Kidney epithelial cell (primary cell): ENCODE measurements around the gene RHOC. TPM values are rescaled to one million over a fixed set of nuclear protein-coding genes. Genes with fewer than 3 reads are reported as not detected.

ENCODE experiments used
- DNase-seq: peaks from one replicate; pipeline ENCODE4 v3.0.0-alpha.2; 2010; ENCODE audit warnings: low read depth
- H3K27me3 ChIP-seq: 2 replicates; pipeline ENCODE4 v1.6.0; 2011; ENCODE audit warnings: low read length; ENCODE audit not compliant: control insufficient read depth, insufficient read depth
- H3K36me3 ChIP-seq: 2 replicates; pipeline ENCODE4 v1.5.1; 2011; ENCODE audit warnings: low read length; ENCODE audit not compliant: control insufficient read depth, insufficient read depth
- H3K4me3 ChIP-seq: 2 replicates; pipeline ENCODE4 v1.5.1; 2011; ENCODE audit warnings: low read depth, mild to moderate bottlenecking, control low read depth, low read length
- CTCF ChIP-seq: IDR thresholded peaks from 2 replicates; pipeline ENCODE4 v1.5.1; 2011; ENCODE audit warnings: mild to moderate bottlenecking, moderate library complexity, low read length, control low read depth, inconsistent platforms; ENCODE audit not compliant: insufficient read depth, poor library complexity, severe bottlenecking
- total RNA-seq: library from RNA; depleted of rRNA; stranded (reverse); fragments of >200 nt; gene quantifications from 2 replicates; pipeline ENCODE4 v1.2.3, GENCODE V29; 2015

RHOC gene
- total RNA-seq, 1 donor from 2014 or later = 639 TPM

GRCh38 chr1:112718691-112719418 is 11.9 kb upstream of the RHOC start:
- Histone ChIP-seq H3K27me3 (no peaks in the 10 kb centered on the region), H3K4me3 (no peak overlapping the region), H3K36me3 (no peaks in the 10 kb centered on the region)
- DNase-seq = no peak
- peak; percentile 88 for TF ChIP-seq CTCF

- Histone ChIP-seq H3K36me3 (no peaks in the 10 kb centered on the region), H3K4me3 (no peak overlapping the region), H3K27me3 (no peaks in the 10 kb centered on the region)
- no peak for TF ChIP-seq CTCF
- no peak for DNase-seq
Measured at GRCh38 chr1:112717263-112717873, 10.4 kb upstream of the RHOC start.

GRCh38 chr1:112716133-112716720 is 9.3 kb upstream of the RHOC start:
- Histone ChIP-seq H3K27me3 (no peaks in the 10 kb centered on the region), H3K4me3 (peak overlapping the region; percentile 7), H3K36me3 (no peaks in the 10 kb centered on the region)
- DNase-seq = peak; percentile 63
- TF ChIP-seq CTCF = peak; percentile 95

- Histone ChIP-seq H3K4me3 (peak within 1 kb of the TSS; percentile 52), H3K27me3 (no peaks in the 10 kb centered on the region), H3K36me3 (no peaks in the 10 kb centered on the region)
- DNase-seq = peak; percentile 72
- no peak for TF ChIP-seq CTCF
Measured at GRCh38 chr1:112715264-112716053, 8.5 kb upstream of the RHOC start, which contains the start of gene PPM1J. PPM1J (minus strand) TSS chr1:112715332; CDS start chr1:112715301, 31 bp downstream.

GRCh38 chr1:112714313-112715263 is 7.7 kb upstream of the RHOC start:
- no peak for DNase-seq

More at GRCh38 chr1:112714313-112715263, 7.7 kb upstream of the RHOC start:
- no peak for TF ChIP-seq CTCF
- Histone ChIP-seq H3K27me3 (no peaks in the 10 kb centered on the region), H3K36me3 (no peaks in the 10 kb centered on the region), H3K4me3 (peak overlapping the region; percentile 52)
